GM06990 (cell line): Measurements from ENCODE around the gene NFAT5.

Experiments used
- DNase-seq: peaks from one replicate; pipeline ENCODE4 v3.0.0-alpha.2; 2011; ENCODE audit not compliant: insufficient read length; ENCODE audit errors: extremely low read depth
- H3K27me3 ChIP-seq: replicated peaks from 2 replicates; pipeline ENCODE4 v1.6.0; 2011; ENCODE audit warnings: low read length; ENCODE audit not compliant: control insufficient read depth, insufficient read depth
- H3K36me3 ChIP-seq: 2 replicates; pipeline ENCODE4 v1.5.1; 2011; ENCODE audit warnings: low read length; ENCODE audit not compliant: control insufficient read depth, insufficient read depth
- H3K4me3 ChIP-seq: replicated peaks from 2 replicates; pipeline ENCODE4 v1.5.1; 2011; ENCODE audit warnings: low read depth, mild to moderate bottlenecking, control low read depth, low read length
- TF ChIP-seq, protein P1 (sequence below): IDR thresholded peaks from 2 replicates; pipeline ENCODE4 v1.5.1; 2011; ENCODE audit warnings: low read length, control low read depth, mild to moderate bottlenecking, inconsistent platforms; ENCODE audit not compliant: insufficient read depth, poor library complexity, severe bottlenecking

Gene NFAT5

DNA sequence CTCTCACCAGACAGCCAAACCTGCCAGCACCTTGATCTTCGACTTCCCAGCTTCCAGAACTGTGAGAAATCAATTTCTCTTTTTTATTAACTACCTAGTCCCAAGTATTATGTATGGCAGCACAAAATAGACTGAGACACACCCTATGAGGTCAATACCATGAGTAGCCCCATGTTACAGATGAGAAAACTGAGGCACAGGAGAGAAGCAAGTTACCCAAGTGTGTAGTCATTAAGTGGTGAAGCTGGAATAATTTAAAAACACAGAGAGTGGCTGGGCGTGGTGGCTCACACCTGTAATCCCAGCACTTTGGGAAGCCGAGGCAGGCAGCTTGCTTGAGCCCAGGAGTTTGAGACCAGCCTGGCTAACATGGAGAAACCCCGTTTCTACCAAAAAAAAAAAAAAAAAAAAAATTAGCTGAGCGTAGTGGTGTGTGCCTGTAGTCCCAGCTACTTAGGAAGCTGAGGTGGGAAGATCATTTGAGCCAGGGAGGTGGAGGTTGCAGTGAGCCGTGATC, 155.7 kb downstream of the NFAT5 start:
- TF ChIP-seq, protein P1, sequence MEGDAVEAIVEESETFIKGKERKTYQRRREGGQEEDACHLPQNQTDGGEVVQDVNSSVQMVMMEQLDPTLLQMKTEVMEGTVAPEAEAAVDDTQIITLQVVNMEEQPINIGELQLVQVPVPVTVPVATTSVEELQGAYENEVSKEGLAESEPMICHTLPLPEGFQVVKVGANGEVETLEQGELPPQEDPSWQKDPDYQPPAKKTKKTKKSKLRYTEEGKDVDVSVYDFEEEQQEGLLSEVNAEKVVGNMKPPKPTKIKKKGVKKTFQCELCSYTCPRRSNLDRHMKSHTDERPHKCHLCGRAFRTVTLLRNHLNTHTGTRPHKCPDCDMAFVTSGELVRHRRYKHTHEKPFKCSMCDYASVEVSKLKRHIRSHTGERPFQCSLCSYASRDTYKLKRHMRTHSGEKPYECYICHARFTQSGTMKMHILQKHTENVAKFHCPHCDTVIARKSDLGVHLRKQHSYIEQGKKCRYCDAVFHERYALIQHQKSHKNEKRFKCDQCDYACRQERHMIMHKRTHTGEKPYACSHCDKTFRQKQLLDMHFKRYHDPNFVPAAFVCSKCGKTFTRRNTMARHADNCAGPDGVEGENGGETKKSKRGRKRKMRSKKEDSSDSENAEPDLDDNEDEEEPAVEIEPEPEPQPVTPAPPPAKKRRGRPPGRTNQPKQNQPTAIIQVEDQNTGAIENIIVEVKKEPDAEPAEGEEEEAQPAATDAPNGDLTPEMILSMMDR, result no peak
- Histone ChIP-seq H3K36me3 (no peaks in the 10 kb centered on the region; the same call in none of the 2 replicates), H3K27me3 (no peaks in the 10 kb centered on the region), H3K4me3 (no peak overlapping the region)
- DNase-seq, result no peak

DNA sequence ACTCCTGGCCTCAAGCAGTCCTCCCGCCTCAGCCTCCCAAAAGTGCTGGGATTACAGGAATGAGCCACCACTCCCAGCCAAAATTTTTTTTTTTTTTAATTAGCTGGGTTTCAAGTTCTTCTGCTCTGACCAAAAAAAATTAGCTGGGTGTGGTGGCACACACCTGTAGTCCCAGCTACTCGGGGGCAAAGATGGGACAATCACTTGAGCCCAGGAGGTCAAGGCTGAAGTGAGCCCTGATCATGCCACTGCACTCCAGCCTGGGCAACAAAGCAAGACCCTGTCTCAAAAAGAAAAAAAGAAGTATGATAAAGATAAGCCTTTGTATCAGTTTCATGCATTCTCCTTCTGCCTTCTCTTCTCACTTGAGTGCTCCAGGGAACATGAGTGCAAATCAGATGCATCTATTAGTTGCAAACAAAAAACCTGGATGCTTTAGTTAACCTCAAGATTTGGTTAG, 158.7 kb downstream of the NFAT5 start:
- Histone ChIP-seq H3K27me3 (no peaks in the 10 kb centered on the region), H3K4me3 (no peak overlapping the region), H3K36me3 (no peaks in the 10 kb centered on the region; the same call in 1 of the 2 replicates)
- TF ChIP-seq, protein P1, result no peak
- no peak for DNase-seq

DNA sequence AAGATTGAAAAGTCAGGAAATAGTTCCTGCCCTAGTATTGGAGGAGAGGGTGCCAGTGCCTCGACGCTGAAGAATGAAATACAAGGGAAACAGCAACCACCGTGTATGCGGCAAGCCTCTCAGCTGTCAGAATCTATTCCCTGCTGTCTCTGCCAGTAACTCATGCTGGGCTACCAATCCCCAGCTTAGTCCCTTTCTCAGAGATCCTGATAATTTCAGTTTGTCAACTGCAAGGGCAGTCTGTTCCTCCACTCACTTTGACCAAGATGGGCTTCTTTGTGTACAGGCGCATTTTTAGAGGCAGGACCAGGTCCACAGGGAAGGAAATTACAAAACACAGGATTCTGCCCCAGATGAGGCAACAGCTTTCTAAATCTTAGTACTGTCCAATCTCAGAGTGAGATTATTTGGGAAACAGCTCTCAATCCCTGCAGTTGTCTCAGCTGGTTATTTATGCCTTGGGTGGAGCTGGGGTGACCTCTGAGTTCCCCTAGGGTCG, 159.3 kb downstream of the NFAT5 start:
- Histone ChIP-seq H3K27me3 (no peaks in the 10 kb centered on the region), H3K4me3 (no peak overlapping the region), H3K36me3 (no peaks in the 10 kb centered on the region; the same call in 1 of the 2 replicates)
- TF ChIP-seq, protein P1, result no peak
- no peak for DNase-seq

DNA sequence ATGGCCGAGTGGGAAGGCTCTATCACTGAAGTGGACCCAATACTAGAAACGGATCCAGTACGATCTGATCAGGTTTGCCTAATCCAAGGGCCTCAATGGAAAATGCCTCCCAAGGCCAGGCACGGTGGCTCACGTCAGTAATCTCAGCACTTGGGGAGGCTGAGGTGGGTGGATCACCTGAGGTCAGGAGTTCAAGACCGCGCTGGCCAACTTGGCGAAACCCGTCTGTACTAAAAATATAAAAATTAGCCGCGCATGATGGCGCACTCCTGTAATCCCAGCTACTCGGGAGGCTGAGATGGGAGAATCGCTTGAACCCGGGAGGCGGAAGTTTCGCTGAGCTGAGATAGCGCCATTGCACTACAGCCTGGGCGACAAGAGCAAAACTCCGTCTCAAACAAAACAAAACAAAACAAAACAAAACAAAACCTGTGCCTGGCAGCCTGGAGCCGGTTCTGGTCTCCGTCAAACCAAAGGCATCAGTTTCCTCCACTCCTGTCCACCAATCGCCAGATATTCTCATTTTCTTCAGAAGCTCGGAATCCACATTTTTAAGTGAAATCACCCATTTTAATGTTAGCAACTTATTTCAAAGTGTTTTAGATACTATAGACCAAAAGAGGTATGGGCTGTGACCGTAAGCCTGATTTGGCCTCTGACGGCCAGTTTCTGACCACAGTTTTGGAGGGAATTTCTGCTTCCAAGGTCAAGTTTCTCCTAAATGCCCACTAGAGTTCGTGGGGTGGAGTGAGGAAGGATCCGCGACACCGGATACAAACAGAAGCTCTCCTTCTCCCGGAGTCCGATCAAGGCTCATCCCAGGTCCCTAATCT, 159.9 kb downstream of the NFAT5 start:
- H3K27me3 ChIP-seq, result no peaks in the 10 kb centered on the region
- no peaks in the 10 kb centered on the region; the same call in 1 of the 2 replicates for H3K36me3 ChIP-seq
- no peak for DNase-seq
- H3K4me3 ChIP-seq, result peak overlapping the region; percentile 65
- TF ChIP-seq, protein P1, result no peak

DNA sequence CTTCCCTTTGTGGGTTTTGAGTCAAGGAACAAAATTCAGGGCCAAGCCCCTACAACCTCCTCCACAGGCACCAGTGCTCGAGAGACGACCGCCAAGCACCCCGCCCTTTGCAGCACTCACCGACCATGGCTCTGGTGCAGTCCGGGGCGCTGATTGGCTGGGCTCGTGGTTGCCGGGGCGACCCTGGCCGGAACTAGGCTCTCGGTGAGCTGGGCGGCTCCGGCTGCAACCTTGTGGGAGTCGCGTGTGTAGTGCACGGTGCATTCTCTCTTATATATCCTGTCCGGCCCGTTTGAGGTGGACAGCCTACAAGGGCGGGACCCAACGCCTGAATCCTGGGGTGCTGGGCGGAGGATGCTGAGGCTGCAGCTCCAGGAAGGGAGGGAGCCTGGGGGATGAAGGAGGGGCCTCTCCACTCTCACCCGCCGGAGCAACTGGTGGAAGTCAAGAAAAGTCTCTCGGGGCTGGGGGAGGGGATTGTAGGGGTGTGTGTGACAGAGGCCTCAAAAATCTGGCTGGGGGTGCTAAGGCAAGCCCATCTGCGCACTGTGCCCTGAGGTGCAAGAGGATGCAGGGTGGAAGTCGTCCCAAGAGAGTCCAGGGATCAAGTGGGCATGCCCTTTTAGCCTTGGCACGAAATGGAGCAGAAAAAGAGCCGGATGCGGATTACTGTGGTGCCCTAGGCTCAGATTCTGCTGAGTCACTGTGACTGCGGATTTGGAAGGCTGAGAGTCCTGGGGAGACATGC, 160.7 kb downstream of the NFAT5 start, which contains the start of gene NQO1:
NQO1 (minus strand) TSS at position 248 of the 748 bp plus-strand sequence; CDS start at position 127, 121 bp downstream.
- Histone ChIP-seq H3K4me3 (peak within 1 kb of the TSS; percentile 65), H3K36me3 (no peaks in the 10 kb centered on the region; the same call in 1 of the 2 replicates), H3K27me3 (no peaks in the 10 kb centered on the region)
- DNase-seq, result peak; percentile 94
- TF ChIP-seq, protein P1, result no peak
